Fibroblast of pulmonary artery (primary cell): Measurements from ENCODE around the gene TOR4A.

Experiments used
- DNase-seq: peaks from one replicate; pipeline ENCODE4 v3.0.0-alpha.2; 2010; ENCODE audit warnings: low read depth
- H3K4me3 ChIP-seq: replicated peaks from 2 replicates; pipeline ENCODE4 v1.5.1; 2011; ENCODE audit warnings: low read depth, mild to moderate bottlenecking, control low read depth, low read length, moderate library complexity
- CTCF ChIP-seq: IDR thresholded peaks from 2 replicates; pipeline ENCODE4 v1.5.1; 2011; ENCODE audit warnings: mild to moderate bottlenecking, control low read depth, low read length, inconsistent platforms; ENCODE audit errors: missing control alignments

TOR4A gene

DNA sequence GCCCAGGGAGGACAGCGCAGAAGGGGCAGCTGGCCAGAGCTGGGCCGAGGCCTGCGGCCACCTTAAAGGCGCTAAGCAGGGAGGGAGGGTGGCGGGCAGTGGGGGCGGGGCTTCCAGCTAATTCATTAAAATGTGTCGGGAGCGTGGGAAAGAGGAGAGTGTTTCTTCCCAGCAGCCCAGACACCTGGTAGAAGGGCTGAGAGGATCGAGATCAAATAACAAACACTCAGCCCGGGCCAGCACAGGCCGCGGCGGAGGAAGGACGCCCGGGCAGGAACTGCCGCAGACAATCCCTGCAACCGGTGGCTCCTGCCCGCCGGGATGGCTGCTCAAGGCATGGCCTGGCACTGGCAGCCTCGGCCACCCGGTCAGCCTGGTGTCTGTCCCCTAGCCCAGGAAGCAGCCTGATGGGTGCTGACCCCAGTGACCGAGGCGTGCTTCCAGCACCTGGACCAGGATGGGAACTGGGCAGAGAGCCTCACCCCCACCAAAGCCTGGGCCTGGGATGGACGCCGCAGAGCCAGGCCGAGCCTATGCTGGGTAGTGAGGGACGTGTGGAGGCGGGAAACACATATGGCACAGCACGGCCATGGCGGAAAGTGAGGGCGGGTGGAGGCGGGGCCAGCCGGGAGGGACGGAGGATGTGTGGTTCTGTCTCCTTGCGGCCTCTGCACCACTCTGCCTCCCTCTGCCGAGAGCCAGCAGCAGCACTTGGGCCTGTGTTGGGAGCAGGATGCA is 27.7 kb downstream of the TOR4A start:
- TF ChIP-seq CTCF = no peak
- H3K4me3 ChIP-seq = no peak overlapping the region
- no peak for DNase-seq

DNA sequence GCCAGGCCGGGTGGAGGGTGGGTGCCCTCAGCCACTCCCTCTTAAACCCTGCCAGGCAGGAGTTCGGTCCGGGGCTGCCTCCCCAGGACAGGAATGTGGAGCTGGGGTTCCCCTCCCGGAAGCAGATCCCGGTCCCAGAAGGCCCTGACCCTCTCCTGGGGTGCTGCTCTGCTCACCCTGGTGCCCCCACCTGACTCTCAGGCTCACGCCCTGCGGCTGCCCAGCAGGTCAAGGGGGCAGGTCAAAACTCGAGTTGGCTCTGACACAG is 28.2 kb downstream of the TOR4A start:
- no peak for TF ChIP-seq CTCF
- DNase-seq = no peak
- no peak overlapping the region for H3K4me3 ChIP-seq

DNA sequence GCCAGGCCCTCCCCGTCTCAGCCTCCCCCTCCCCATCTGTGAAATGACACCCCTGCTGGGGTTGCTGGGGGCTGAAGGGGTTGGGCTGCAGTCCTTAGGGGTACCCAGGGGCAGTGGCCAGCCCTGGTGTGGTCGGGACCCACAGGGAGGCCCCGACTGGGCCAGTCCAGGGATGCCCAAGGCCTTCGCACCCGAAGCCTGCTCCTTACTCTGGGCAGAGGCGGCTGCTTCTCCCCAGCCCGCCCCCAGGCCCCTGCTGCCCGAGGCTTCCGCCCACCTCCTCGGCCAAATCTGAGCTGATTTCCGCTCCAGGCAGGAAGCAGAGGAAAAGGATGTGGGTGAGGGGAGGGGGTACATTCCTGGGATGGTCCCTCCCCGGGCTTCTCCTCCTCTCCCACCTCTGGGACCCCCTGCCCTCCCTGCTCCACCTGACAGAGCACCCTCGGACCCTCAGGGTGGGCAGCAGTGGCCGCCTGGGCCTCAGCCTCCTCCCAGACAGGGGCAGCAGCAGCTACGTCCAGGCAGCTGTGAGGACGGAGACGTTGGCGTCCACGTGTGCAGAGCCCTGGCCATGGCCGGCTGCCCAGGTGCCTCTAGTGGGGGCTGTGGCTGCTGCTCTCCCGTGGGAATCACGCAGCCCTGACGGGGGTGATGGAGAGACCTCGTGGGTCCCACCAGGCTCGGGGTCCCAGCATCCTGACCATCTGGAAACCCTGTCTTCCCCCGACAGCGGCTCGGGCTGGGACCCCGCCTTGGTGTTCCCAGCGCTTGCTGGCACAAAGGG is 28.7 kb downstream of the TOR4A start:
- H3K4me3 ChIP-seq = no peak overlapping the region
- no peak for DNase-seq
- no peak for TF ChIP-seq CTCF

DNA sequence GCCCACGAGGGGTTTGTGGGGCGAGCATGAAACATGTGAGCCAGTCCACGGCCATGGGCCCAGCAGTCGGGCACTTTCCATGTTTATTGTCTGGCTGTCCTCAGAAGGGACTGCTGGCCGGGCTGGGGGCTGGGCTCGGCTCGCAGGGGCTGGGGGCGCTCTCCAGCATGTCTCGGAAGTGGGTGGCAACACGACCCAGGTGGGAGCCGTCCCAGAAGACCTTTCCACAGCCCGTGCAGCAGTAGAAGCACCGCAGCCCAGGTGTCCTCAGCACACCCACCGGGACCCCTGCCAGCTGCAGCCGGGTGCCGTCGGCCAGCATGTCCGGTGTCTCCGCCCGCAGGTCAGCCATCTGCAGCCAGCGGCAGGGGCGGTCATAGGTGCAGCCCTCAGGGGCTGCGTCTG is 29.3 kb downstream of the TOR4A start:
- DNase-seq = no peak
- H3K4me3 ChIP-seq = no peak overlapping the region
- TF ChIP-seq CTCF = no peak

- TF ChIP-seq CTCF = no peak
- DNase-seq = no peak
- no peak overlapping the region for H3K4me3 ChIP-seq
Measured at GRCh38 chr9:137307255-137308056, 29.9 kb downstream of the TOR4A start.

- no peak for TF ChIP-seq CTCF
- no peak for DNase-seq
- no peak overlapping the region for H3K4me3 ChIP-seq
Measured at GRCh38 chr9:137308057-137308619, 30.6 kb downstream of the TOR4A start.
